GM19035 (cell line): ENCODE results near the gene ALCAM.
"Not testable (repeated sequence)": the region's sequence is repeated elsewhere in the genome, so short reads cannot be mapped to it uniquely, and the experiment has no call there.

Source experiments
- ATAC-seq: cut with Tn5 transposase; IDR thresholded peaks from one replicate; pipeline ENCODE4 v1.9.1; 2021; ENCODE audit not compliant: unreplicated experiment

Gene ALCAM

DNA sequence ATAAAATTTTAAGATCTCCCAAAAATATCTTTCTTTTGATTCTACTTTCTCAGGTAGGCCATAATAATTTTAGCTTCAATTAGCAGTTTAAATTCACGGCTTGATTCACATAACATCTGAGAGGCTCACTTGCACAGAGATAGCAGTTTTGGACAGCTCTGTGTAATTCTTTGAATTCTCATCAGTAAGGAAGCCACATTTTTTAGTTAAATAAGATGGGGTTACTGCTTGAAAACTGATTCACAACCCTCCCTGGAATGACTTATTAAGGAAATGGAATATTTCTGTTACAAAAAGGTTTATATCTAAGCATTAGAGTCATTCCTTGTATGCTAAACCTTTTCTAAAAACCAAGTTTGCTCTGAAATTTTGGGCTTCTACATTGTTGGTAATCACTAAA lies 212.7 kb downstream of the ALCAM start:
- no peak for ATAC-seq

DNA sequence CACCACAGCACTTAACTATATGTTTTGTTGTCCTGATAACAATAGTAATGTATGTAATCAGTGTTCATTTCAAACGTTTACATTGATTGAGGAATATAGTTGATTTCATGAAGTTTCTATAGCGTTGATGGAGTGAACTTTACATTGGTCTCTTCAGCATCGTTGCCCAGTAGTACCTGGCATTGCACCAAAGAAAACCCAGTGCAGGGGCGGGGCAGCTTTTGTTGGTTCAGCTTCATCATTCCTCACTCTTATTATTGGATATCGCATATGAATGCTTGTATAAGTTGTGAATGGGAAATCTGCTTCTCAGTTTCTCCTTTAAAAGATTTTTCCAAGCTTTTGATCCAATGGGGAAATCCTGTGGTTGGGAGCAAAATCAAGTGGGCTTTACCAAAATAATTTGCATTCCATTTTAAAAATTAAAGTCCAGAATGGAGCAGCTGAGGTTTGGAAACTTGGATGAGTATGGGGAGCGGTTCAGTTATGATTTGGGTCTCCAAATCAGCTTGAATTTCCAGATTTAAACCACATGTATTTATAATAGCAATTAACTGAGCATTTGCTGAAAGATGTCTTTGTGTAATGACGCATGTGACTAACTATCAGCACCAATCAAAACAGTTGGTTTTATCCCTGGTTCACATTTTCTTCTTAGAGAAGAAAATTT lies 213.7 kb downstream of the ALCAM start:
- ATAC-seq: no peak

DNA sequence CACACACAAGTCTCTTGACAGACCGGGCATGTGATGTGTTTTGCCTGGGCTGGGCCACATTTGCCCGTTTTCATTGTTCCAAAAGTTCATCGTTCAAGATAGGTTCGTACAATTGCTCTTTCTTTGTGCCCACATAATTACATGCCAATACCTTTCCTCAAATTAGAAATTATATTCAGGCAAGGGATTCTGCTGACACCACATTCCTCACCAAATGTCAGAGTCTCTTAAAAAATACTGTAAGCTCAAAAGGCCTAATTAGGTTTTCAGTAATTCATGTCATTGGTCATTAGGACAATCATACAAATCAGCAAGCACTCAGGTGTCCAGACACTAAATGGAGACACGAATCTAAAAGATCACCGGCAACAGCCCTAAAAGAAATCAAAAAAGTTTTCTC lies 215.3 kb downstream of the ALCAM start:
- ATAC-seq: no peak

DNA sequence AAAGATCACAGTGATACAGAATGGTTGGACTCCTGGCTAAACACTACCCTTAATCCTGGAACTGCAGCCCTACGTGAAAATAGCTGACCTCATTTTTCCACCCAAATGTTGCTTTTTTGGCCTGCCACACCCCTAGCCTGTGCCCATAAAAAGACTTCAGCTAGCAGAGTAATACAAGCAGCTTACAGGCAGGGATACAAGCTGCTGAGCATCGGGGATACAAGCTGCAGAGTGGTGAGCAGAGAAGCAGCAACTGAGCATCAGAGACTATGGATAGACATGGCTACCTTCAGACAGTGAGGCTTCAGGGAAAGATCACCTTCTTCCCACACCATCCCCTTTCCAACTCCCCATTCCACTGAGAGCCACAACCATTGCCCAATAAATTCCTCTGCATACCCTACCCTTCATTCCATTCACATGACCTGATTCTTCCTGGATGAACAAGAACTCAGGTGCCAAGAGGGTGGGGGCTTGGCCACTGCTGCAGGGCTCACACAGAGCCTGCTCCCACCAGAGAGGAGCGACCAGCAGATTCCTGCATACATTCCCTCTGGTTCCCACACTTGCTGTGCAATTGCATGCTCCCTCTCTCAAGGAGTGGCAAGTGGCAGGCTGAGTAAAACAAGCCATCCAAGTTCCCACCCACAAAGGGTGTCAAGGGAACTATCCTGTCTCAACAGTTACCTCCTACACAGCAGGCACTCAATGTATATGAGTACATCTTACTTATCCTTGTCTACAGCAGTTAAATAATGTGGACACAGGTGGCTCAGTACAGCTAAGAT lies 217.5 kb downstream of the ALCAM start:
- ATAC-seq: no peak

DNA sequence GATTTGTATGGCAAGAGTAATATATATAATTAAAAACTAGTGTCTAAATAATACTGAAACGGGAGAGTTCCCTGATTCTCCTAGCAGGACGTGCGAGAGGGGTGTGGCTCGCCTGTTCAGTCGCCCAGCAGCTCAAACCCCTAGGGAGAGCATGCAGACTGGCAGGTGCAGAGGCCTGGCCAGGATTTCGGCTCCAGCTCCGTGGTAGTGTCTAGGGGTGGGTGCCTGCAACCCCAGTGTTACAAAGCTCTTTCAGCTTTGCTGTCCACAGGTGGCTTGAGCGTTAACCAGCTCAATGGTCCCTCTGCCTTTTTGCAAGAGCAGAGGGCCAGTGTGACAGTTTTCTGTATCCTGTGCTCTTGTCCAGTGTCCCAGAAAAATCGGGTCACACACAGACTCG lies 226.6 kb downstream of the ALCAM start:
- ATAC-seq: no peak

DNA sequence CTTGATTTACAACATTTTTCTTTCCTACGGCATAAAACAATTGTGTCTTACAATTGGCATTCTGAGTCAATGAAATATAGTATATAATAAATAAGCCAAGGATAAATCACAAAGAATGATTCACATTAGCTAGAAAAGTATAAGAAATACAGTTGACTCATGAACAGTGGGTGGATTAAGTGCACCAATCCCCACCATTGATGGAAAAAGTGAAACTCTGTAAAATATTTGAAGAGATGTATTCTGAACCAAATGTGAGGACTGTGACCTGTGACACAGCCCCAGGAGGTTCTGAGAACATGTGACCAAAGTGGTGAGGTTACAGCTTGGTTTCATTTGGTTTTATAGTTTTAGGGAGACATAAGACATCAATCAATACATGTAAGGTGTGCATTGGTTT lies 227.5 kb downstream of the ALCAM start:
- no peak for ATAC-seq

DNA sequence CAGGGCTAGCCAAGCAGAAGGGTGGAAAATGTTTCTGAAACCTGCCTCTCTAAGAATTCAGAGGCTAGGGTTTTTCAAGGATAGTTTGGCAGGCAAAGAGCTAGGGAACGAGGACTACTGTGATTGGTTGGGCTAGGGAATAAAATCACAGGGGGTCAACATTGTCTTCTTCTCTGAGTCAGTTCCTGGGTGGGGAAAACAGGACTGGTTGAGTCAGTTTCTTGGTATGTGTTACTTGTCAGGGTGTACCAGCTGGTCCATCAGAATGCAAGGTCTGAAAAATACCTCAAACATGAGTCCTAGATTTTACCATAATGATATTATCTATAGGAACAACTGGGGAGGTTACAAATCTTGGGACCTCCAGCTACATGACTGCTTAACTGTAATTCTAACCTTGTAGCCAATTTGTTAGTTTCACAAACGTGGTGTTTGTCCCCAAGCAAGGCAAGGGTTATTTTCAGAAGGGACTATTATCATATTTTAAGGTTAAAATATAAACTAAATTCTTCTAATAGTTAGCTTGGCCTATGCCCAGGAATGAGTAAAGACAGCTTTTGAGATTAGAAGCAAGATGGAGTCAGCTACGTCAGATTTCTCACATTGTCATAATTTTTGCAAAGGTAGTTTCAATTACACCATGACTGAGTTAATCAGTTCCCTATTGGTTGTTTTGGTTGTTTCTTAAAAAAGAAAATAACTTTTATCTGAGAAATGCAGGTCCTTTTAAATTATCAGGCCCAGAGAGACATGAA lies 231.5 kb downstream of the ALCAM start:
- ATAC-seq: no peak

DNA sequence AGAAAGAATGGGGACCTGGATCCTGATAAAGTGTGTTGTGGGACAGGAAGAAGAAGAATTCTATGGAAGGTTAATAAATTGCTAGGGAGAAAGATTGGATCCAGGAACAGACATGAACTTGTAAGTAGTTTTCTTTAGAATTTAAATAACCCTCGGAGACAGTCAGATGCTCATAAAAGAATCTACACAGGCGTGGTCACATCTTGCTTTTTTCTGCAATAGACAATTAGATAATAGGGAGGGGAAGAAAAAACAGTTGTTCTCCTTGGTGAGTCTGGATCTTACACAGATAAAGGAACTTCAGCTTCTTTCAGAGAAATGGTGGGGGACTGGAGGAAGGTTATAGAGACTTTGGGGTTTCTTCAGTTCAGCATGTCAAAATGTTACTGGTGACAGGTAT lies 232.6 kb downstream of the ALCAM start:
- no peak for ATAC-seq

DNA sequence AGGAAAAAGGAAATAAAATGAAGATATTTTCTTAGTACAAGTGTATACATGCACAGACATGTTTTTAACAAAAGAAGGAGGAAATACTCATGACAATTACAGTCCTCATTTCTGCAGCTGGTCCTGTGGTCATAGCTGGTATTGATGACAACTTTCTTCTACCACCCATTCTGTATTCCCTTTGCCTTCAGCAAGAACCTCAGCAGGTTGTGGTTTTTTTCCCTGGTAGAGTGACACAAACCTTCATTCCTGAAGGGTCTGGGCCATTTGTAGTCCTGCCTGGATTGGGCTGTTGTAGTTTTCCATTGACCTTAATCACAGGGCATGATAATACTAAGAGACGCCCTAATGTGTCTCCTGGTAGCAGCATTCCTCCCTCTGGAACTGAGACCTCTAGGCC lies 235.0 kb downstream of the ALCAM start:
- ATAC-seq: not testable (repeated sequence)

DNA sequence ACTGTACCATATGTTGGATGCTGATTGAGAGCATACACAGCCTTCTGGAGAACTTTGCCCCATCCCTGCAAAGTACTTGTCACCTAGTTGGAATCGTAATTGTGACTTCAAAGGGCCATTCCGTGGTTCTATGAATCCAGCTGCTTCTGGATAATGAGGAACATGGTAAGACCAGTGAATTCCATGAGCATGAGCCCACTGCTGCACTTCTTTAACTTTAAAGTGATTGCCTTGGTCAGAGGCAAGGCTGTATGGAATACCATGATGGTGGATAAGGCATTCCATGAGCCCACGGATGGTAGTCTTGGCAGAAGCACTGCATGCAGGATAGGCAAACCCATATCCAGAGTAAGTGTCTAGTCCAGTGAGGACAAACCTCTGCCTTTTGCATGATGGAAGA lies 235.6 kb downstream of the ALCAM start:
- not testable (repeated sequence) for ATAC-seq

DNA sequence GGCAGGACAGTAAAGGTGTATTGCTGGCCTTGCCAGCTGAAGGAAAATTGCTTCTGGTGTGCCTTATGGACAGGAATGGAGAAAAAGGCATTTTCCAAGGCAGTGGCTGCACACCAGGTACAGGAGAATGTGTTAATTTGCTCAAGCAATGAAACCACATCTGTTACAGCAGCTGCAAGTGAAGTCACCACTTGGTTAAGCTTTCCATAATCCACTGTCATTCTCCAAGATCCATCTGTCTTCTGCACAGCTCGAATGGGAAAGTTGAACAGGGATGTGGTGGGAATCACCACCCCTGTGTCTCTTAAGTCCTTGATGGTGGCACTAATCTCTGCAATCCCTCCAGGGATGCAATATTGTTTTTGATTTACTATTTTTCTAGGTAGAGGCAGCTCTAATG lies 236.8 kb downstream of the ALCAM start:
- not testable (repeated sequence) for ATAC-seq

DNA sequence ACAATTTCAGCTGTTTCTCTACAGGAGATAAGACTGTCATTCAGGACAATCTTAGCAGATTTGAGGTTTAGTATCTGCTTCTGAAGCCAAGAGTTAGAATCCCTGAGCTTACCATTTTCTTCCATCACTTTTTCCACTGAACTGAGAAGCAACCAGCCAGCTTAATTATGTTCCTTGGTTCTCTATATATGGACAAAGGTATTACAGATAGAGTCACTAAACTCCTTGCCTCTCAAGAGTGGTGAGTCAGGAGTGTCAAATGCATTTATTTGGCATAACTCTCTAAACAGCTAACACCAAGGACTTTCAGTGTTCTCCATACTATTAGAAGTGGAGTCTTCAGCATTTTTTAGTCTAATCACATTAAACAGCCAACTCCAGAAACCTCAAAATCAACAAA lies 239.3 kb downstream of the ALCAM start:
- no peak for ATAC-seq

DNA sequence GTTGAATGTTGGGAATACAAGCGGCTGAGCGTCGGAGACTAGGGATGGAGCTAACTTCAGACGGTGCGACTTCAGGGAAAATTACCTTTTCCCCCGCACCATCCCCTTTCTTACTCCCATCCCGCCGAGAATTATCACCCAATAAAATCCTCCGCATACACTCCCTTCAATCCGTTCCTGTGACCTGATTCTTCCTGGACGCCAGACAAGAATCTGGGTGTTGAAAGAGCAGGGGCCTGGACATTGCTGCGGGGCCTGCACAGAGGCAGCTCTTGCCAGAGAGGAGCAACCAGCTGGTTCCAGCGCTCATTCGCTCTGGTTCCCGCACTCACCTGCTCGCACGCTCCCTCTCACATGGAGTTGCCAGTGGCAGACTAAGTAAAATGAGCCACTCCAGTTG lies 241.9 kb downstream of the ALCAM start:
- ATAC-seq: no peak

DNA sequence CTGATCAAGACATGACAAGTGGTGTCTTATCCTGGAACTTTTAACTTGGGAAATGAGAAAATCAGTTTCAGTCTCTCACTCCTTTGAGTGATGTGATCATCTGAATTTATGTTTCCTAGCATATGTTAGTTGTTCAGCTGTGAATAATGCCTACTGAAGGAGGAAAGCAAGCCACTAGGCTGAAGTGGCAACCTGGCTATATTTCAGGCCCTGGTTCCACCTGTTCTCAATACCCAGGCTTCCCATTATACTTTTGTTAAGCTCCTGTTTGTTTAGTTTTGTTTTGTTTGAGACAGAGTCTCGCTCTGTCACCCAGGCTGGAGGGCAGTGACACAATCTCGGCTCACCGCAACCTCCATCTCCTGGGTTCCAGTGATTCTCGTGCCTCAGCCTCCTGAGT lies 243.8 kb downstream of the ALCAM start:
- no peak for ATAC-seq

DNA sequence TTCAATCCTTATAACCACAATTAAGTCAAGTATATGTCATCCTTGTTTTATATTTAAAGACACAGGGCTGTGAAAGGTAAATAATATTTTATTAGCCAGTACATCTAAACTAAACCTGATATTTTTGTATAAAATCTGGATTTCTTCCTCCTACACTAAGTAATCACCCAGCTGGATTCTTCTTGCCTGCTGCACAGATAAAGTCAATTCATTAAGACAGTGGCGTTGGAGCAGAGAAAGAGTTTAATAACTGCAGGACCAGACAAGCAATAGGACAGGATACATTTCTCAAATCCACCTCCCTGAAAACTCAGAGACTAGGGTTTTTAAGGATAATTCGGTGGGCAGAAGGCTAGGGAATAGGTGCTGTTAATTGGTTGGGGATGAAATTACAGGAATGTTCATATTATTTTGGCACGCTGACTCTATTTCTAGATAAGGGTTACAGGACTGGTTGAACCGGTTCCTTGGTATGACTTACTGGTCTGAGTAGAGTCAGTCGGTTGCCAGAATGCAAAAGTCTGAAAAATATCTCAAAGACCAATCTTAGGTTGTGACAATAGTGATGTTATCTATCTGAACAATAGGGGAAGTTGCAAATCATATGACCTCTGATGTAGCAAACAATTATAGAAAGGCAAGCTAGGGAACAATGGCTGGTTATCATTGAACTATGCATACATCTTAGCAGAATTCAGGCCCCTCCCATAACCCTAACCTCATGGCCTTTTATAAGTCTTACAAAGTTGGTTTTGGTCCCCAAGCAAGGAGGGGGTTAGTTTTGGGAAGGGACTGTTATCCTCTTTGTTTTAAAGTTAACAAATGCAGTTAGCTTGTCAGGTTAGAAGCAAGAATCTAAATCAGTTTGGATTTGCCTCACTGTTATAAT lies 244.8 kb downstream of the ALCAM start:
- no peak for ATAC-seq

DNA sequence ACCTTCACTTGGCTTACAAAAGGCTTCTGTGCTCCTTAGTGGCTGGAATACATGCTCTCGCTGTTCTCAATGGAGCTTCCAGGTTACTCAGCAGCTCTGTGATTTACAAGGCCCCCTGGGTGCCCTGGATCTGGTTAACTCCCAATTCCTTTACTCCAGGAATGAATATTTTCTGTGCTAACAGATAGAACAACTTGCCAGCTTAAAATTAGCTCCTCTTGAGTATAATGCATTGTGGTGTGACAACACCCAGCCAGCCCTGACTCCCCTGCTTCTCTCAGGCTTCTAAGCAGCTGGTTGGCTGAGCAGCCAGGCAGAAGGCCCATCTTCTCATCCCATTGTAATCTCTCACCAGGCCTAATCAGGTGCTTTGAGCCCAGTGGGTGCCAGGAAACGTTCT lies 246.4 kb downstream of the ALCAM start:
- no peak for ATAC-seq

DNA sequence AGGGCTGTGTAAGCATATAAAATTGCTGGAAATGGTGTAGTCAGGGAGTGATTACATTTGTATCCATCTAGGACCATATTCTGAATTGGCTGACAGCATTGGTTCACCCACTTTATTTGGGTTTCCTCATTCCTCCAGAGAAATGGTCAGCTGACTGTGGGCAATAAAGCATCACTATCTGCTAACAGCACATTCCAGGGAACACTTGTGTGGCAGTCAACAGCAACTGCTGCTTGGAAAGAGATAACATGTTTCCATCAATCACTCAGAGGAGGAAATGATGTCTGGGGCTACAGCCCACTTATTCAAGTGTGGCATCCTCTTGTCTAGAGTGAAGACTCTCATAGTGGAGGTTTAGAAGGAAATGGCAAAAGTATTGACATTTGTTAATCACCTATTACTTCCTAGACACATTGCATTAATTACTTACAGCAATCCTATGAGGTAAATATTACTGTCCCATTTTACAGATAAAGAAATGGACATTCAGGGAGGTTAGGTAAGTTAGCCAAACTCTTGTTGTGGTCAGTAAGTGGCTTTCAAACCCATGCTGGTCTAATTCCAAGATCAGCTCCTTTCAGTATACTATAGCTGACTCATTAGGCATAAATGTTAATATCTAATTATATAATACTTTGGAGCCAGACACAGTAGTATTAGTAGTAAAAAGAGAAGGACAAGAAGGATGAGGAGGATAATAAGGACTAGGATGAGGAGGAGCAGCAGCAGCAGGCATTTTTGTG lies 247.8 kb downstream of the ALCAM start:
- no peak for ATAC-seq

DNA sequence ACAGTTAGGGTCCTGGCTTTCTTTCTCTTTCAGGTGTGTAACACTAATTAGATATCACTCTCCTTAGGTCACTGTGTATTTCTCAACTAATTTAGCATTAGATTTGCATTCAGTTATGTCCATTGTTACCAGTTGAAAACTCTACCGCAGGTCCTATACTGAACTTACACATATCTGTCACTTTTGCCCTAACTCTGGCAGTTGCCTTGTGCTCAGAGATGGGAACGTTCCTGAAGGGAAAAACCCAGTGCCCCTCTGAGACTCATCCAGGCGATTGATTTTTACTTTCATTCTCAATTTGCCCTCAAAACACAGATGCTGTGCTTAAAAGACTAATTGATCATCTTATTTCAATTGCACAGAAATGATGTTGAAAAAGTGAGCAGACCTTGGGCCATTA lies 249.1 kb downstream of the ALCAM start:
- ATAC-seq: no peak

DNA sequence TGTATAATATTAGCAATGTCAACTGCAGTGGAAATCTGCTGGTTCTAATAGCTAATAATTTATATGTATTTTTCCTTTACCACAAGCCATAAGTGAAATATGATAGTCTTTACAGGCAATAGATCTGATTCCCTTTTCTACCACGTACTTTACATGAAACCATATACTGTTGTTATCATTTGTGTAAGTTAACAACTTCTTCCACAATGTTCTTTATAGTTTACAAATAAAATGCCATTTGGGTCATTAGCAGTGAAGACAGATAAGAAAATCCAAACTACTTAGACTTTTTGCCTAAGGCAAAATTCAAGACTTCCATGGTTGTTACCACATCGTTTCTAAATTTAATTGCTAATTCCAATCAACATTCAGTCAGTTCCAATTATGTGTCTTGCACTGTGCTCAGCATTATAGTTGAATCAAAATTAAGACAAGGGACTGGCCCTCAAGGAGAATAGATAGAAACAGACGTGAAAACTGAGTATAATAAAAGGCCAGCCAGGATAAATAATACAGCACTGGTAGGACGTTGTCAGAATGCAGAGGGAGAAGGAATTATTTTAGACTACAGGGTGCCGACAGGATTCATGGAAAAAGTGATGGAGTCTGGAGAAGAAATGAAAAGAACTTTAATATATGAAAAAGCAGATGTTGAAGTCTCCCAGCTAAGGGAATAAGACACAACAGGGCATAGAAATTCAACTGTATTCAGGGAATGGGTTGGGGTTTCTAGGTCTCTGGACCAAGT lies 249.8 kb downstream of the ALCAM start:
- no peak for ATAC-seq

DNA sequence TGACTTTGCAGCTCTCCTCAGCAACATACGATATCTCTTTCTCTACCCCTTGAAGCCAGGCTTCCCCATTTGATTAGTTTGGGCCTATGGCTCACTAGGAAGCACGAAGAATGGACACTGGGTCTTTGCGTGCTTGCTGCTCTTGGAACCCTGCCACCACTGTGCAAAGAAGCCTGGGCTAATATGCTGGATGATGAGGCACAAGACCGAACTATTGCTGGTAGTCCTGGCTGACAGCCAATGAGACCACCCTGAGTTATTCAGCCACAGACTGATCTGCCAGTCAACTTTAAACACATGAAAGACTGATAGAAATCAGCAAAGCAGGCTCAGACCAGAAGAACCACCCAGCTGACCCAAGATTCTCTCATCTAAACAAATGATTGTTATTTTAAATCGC lies 251.8 kb downstream of the ALCAM start:
- ATAC-seq: no peak
